Posterior vena cava (tissue), 2 donors: ENCODE measurements around the gene GARIN5B. TPM values are rescaled to one million over a fixed set of nuclear protein-coding genes. Genes with fewer than 3 reads are reported as not detected.

Source experiments
- DNase-seq: peaks from one replicate; pipeline ENCODE4 v3.0.0-alpha.2; 2020; ENCODE audit warnings: low spot score
- intact Hi-C, 2 donors: fragments of 100-400 bp; cut with DNase I; formaldehyde crosslinking; loops; one replicate each; pipeline versions ENCODE4 v1.14.1 to v1.14.2; 2022 to 2023
- total RNA-seq, 2 donors: library from RNA; stranded (reverse); fragmentation: NEBNext Ultra II Directional; extraction: Animal tissue kit (Norgen Biotek cat#: 25700); gene quantifications; one replicate each; pipeline ENCODE4 v1.2.1, GENCODE V29; 2021
- donor health status: DM: yes; HTN: yes; CAD: no.
- donor health status: DM: yes; HTN: yes; CAD: no.

The GARIN5B gene
- total RNA-seq, 2 donors from 2014 or later, result not detected

GRCh38 chr19:55310498-55310897 is 52.6 kb downstream of the GARIN5B start:
- no peak for DNase-seq
- intact Hi-C loops, result no loop called here

GRCh38 chr19:55309448-55309847 is 53.6 kb downstream of the GARIN5B start:
- intact Hi-C loops, result no loop called here
- no peak for DNase-seq

GRCh38 chr19:55308281-55308680 is 54.8 kb downstream of the GARIN5B start:
- intact Hi-C loops, result no loop called here

GRCh38 chr19:55306712-55307111 is 56.3 kb downstream of the GARIN5B start:
- DNase-seq, result no peak
- intact Hi-C loops, result no loop called here

More at GRCh38 chr19:55308281-55308680, 54.8 kb downstream of the GARIN5B start:
- DNase-seq, result no peak

GRCh38 chr19:55305983-55306562 is 57.0 kb downstream of the GARIN5B start:
- intact Hi-C loops, result no loop called here
- no peak for DNase-seq

GRCh38 chr19:55305491-55305890 is 57.6 kb downstream of the GARIN5B start:
- intact Hi-C loops, result no loop called here

GRCh38 chr19:55304980-55305379 is 58.1 kb downstream of the GARIN5B start:
- intact Hi-C loops, result loop anchor here in 1 of 2 donors (5.0 kb wide), 1 partner anchor 77 kb away; the partner anchor contains the start of gene TMEM238
- DNase-seq, result no peak

More at GRCh38 chr19:55305491-55305890, 57.6 kb downstream of the GARIN5B start:
- no peak for DNase-seq

Other genes starting within 250 kb of the GARIN5B start
- 100 to 1,000 TPM; 207 to 252 TPM for gene PPP1R12C, start 245.6 kb downstream of the GARIN5B start, total RNA-seq
- gene TNNT1, start 214.1 kb downstream of the GARIN5B start, total RNA-seq, result not detected
- not detected for gene TNNI3, start 205.5 kb downstream of the GARIN5B start, total RNA-seq
- gene DNAAF3, start 196.6 kb downstream of the GARIN5B start, total RNA-seq, result not detected
- gene SYT5, start 183.0 kb downstream of the GARIN5B start, total RNA-seq, result not detected
- 1 to 10 TPM in 1 of 2 donors, under 1 TPM in 1; 0.81 to 1.6 TPM for gene PTPRH, start 153.8 kb downstream of the GARIN5B start, total RNA-seq
- gene TMEM86B, start 134.5 kb downstream of the GARIN5B start, total RNA-seq, result 1 to 10 TPM; 1.6 to 1.7 TPM
- gene PPP6R1, start 104.2 kb downstream of the GARIN5B start, total RNA-seq, result 10 to 100 TPM; 40.6 to 46.0 TPM
- gene HSPBP1, start 83.2 kb downstream of the GARIN5B start, total RNA-seq, result 10 to 100 TPM; 19.8 to 20.1 TPM
- gene BRSK1, start 79.3 kb downstream of the GARIN5B start, total RNA-seq, result 1 to 10 TPM; 7.2 to 9.2 TPM
- gene TMEM150B, start 37.9 kb downstream of the GARIN5B start, total RNA-seq, result 1 to 10 TPM; 1.9 to 5.4 TPM
- gene KMT5C, start 23.4 kb downstream of the GARIN5B start, total RNA-seq, result 1 to 10 TPM; 3.9 to 6.3 TPM
- gene COX6B2, start 8.5 kb downstream of the GARIN5B start, total RNA-seq, result 1 to 10 TPM in 1 of 2 donors, not detected in 1; 1.3 TPM
- not detected for gene IL11, start 7.2 kb upstream of the GARIN5B start, total RNA-seq
- not detected for gene TMEM190, start 13.6 kb upstream of the GARIN5B start, total RNA-seq
- gene TMEM238, start 21.0 kb upstream of the GARIN5B start, total RNA-seq, result under 1 TPM; 0.69 to 0.90 TPM
- 1,000 to 10,000 TPM in 1 of 2 donors, 100 to 1,000 TPM in 1; 882 to 1,056 TPM for gene RPL28, start 22.7 kb upstream of the GARIN5B start, total RNA-seq
- gene UBE2S, start 44.5 kb upstream of the GARIN5B start, total RNA-seq, result 10 to 100 TPM; 17.6 to 23.3 TPM
- gene SHISA7, start 80.0 kb upstream of the GARIN5B start, total RNA-seq, result not detected
- gene ISOC2, start 98.4 kb upstream of the GARIN5B start, total RNA-seq, result 10 to 100 TPM; 23.1 to 25.1 TPM
- not detected for gene C19orf85, start 101.5 kb upstream of the GARIN5B start, total RNA-seq
- 1 to 10 TPM; 5.7 to 7.9 TPM for gene ZNF628, start 113.4 kb upstream of the GARIN5B start, total RNA-seq
- 10 to 100 TPM; 15.8 to 16.3 TPM for gene NAT14, start 121.9 kb upstream of the GARIN5B start, total RNA-seq
- gene SSC5D, start 125.2 kb upstream of the GARIN5B start, total RNA-seq, result 10 to 100 TPM; 32.4 to 40.6 TPM
- not detected for gene SBK2, start 173.9 kb upstream of the GARIN5B start, total RNA-seq
- not detected for gene SBK3, start 182.3 kb upstream of the GARIN5B start, total RNA-seq
- gene ZNF579, start 217.6 kb upstream of the GARIN5B start, total RNA-seq, result 1 to 10 TPM; 7.4 to 7.6 TPM
- gene FIZ1, start 236.3 kb upstream of the GARIN5B start, total RNA-seq, result 1 to 10 TPM; 7.8 to 9.7 TPM
- gene ZNF524, start 237.0 kb upstream of the GARIN5B start, total RNA-seq, result 10 to 100 TPM; 10.6 to 11.1 TPM
- gene ZNF865, start 242.4 kb upstream of the GARIN5B start, total RNA-seq, result 10 to 100 TPM; 10.1 to 12.6 TPM